Activated T-cell treated with anti-CD3 and anti-CD28 coated beads for 1 hour (primary cell): ENCODE data around the gene MXD4.

Source experiments
- DNase-seq: peaks from one replicate; pipeline ENCODE4 v3.0.0-alpha.2; 2020; ENCODE audit warnings: low read depth

Gene MXD4

GRCh38 chr4:2291705-2292645 lies 30.1 kb upstream of the MXD4 start:
- no peak for DNase-seq

- DNase-seq = peak; percentile 53
These were observed 29.2 kb upstream of the MXD4 start for GRCh38 chr4:2290974-2291704.

- no peak for DNase-seq
These were observed 28.6 kb upstream of the MXD4 start for GRCh38 chr4:2290488-2290887.

- DNase-seq = no peak
These were observed 28.0 kb upstream of the MXD4 start for GRCh38 chr4:2289955-2290333.

GRCh38 chr4:2289311-2289954 lies 27.5 kb upstream of the MXD4 start:
- no peak for DNase-seq

- no peak for DNase-seq
These were observed 26.2 kb upstream of the MXD4 start for GRCh38 chr4:2288051-2288541.

- DNase-seq = no peak
These were observed 25.6 kb upstream of the MXD4 start for GRCh38 chr4:2287594-2287915.

- no peak for DNase-seq
These were observed 25.1 kb upstream of the MXD4 start for GRCh38 chr4:2286904-2287593.

- DNase-seq = no peak
These were observed 23.9 kb upstream of the MXD4 start for GRCh38 chr4:2285613-2286381.

GRCh38 chr4:2284934-2285612 lies 23.2 kb upstream of the MXD4 start:
- DNase-seq = no peak

GRCh38 chr4:2284161-2284933 lies 22.4 kb upstream of the MXD4 start:
- no peak for DNase-seq

GRCh38 chr4:2283199-2283711 lies 21.3 kb upstream of the MXD4 start:
- no peak for DNase-seq

GRCh38 chr4:2281575-2282343 lies 19.9 kb upstream of the MXD4 start:
- peak; percentile 60 for DNase-seq

- no peak for DNase-seq
These were observed 18.8 kb upstream of the MXD4 start for GRCh38 chr4:2280531-2281300.

- no peak for DNase-seq
These were observed 16.0 kb upstream of the MXD4 start for GRCh38 chr4:2277956-2278355.

GRCh38 chr4:2276581-2277325 lies 14.8 kb upstream of the MXD4 start:
- no peak for DNase-seq

GRCh38 chr4:2275546-2276251 lies 13.8 kb upstream of the MXD4 start:
- DNase-seq = no peak
